ENCODE measurements around the gene COA7. TPM values are rescaled to one million over a fixed set of nuclear protein-coding genes. Genes with fewer than 3 reads are reported as not detected.

Gene COA7
- polyA plus RNA-seq, 3 donors from 2014 or later = 2.7 to 5.9 (median 5.9) TPM

DNA sequence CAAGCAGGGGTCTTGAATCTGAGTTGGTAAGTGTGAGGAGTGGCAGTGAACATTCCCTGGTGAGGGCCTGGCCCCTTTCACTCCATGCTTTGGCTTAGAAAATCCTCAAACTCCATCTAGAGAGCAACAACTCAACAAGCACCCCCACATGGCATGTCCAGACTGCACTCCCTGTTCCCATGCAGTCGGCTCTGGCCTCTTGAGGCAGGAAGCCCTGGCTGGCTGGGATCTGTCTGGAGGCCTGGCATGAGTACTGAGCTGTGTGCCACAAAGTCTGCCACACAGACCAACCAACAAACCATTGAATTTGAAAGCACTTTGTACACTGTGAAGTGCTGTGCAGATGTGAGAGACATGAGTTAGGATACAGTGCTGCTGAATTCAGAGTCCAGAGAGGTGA, 25.2 kb downstream of the COA7 start:
- no peak for DNase-seq
- Mint-ChIP-seq H3K4me1 (peaks cover 3 to 6% of the 10 kb centered on the region in 2 donors), H3K9me3 (no peaks in the 10 kb centered on the region), H3K36me3 (peaks cover 13 to 38% (median 15%) of the 10 kb centered on the region in 3 donors), H3K4me3 (no peak overlapping the region), H3K27me3 (ENCODE audit: low read depth in 3 of 3) (peaks cover 0 to 2% (median 0%) of the 10 kb centered on the region in 3 donors), H3K27ac (no peak overlapping the region)

DNA sequence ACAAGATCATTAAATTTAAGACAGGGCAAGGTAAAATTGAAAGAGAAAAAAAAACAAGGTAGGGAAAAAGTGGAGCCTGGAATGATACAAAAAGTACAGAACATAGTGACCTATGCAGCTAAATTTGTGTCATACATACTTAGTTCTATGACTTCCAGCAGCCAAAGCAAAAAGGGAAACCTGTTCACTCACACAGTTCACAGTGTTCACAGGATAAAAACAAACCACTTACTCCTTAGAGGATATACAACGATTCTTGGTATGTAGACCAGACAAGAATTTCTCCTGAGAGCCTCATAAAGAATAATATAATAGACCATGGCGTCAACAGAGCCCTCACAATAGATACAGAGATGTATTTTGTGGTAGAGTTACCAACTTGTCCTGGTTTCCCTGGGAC, 27.5 kb downstream of the COA7 start:
- H3K9me3 Mint-ChIP-seq = no peaks in the 10 kb centered on the region
- peaks cover 11 to 38% (median 15%) of the 10 kb centered on the region in 3 donors for H3K36me3 Mint-ChIP-seq
- no peak overlapping the region for H3K4me3 Mint-ChIP-seq
- H3K4me1 Mint-ChIP-seq = peaks cover 6 to 9% of the 10 kb centered on the region in 2 donors
- H3K27ac Mint-ChIP-seq = no peak overlapping the region
- DNase-seq = no peak
- H3K27me3 Mint-ChIP-seq (ENCODE audit: low read depth in 3 of 3) = peaks cover 0 to 2% (median 0%) of the 10 kb centered on the region in 3 donors

DNA sequence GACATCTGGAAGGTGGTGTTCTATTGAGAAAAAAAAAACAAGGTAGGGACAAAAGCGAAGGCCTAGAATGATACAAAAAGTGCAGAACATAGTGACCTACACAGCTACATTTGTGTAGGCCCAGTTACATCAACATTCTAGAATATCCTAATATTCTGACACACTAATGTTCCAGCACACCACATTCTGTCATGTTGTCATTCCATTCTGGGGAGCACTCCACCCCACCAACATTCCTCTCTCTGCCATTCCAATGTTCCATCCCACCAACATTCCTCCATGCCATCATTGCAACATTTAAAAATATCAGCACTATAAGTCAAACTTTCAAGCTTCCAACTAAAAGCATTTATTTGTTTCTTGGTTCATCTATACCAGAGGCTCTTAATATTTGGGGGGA, 28.5 kb downstream of the COA7 start:
- Mint-ChIP-seq H3K27ac (peak overlapping the region in 1 of 6 donors; percentile 14), H3K36me3 (peaks cover 11 to 32% (median 11%) of the 10 kb centered on the region in 3 donors)

DNA sequence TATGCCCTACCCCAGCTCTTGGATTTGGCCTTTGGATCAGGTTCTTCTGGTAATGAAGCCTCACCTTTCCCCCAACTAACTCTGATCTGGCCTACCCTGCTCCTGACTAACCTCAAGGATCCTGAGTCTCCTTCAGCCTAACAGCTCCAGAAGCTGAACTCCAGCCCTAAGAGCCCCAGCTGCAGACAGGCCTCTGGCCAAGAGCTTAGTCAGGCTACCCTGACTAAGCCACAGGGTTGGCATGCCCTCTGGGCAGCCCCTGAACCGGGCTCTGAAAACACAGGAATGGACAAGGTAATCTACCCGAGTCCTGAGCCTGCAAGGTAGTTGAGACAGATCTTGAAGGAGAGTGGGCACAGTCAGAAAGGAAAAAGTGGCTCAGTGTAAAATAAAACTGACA, 29.4 kb downstream of the COA7 start:
- no peaks in the 10 kb centered on the region for H3K9me3 Mint-ChIP-seq
- H3K27ac Mint-ChIP-seq = no peak overlapping the region
- H3K36me3 Mint-ChIP-seq = peaks cover 8 to 29% (median 11%) of the 10 kb centered on the region in 3 donors
- no peak for DNase-seq
- H3K27me3 Mint-ChIP-seq (ENCODE audit: low read depth in 3 of 3) = no peaks in the 10 kb centered on the region
- H3K4me1 Mint-ChIP-seq = peaks cover 0 to 6% of the 10 kb centered on the region in 2 donors
- no peak overlapping the region for H3K4me3 Mint-ChIP-seq

More for the DNA sequence above, 28.5 kb downstream of the COA7 start:
- no peak for DNase-seq
- Mint-ChIP-seq H3K4me1 (peaks cover 3 to 6% of the 10 kb centered on the region in 2 donors), H3K4me3 (no peak overlapping the region), H3K27me3 (ENCODE audit: low read depth in 3 of 3) (peaks cover 0 to 2% (median 0%) of the 10 kb centered on the region in 3 donors), H3K9me3 (no peaks in the 10 kb centered on the region)

DNA sequence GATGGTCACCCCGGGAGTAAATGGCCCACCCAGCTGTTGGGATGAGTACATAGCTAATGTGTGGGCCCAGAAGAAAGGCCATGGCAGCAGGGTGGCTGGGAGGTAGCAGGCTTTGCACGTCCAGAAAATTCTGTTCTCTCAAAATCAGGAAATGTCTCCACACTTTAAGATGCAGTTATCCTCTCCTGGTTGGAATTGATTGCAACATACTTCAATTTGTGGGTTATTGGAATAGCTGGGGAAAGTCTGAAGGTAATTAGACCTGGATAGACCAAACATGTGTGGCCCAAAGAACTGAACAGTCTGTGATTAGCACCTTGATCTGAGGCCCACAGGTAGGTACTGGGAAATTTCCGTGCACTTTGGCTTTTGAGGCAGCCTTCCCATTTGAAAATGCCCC, 30.2 kb downstream of the COA7 start:
- no peak for DNase-seq
- no peak overlapping the region for H3K27ac Mint-ChIP-seq

DNA sequence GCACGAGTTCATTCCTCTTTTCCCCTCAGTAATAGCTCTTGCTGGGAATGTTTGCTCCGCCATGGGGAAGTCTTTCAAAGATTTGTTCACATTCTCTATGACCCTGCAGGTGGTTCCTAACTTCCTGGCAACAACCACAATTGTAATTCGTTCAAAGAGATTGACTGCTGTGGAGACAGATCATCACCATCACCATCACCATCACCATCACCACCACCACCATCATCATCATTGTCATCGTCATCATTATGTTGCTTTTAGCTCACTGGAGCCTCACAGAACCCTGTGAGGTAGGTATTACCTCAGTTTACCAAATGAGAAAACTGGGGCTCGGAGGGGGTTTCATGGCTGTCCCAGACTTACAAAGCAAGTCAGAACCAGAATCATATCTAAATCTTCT, 30.9 kb downstream of the COA7 start:
- Mint-ChIP-seq H3K9me3 (no peaks in the 10 kb centered on the region), H3K27me3 (ENCODE audit: low read depth in 3 of 3) (no peaks in the 10 kb centered on the region), H3K36me3 (peaks cover 5 to 20% (median 5%) of the 10 kb centered on the region in 3 donors), H3K27ac (peak overlapping the region in 1 of 6 donors; percentile 40), H3K4me1 (peaks cover 0 to 6% of the 10 kb centered on the region in 2 donors), H3K4me3 (no peak overlapping the region)
- no peak for DNase-seq

More for the DNA sequence above, 30.2 kb downstream of the COA7 start:
- H3K36me3 Mint-ChIP-seq = peaks cover 5 to 23% (median 6%) of the 10 kb centered on the region in 3 donors
- H3K4me3 Mint-ChIP-seq = no peak overlapping the region
- H3K9me3 Mint-ChIP-seq = no peaks in the 10 kb centered on the region
- no peaks in the 10 kb centered on the region for H3K27me3 Mint-ChIP-seq (ENCODE audit: low read depth in 3 of 3)
- H3K4me1 Mint-ChIP-seq = peaks cover 0 to 6% of the 10 kb centered on the region in 2 donors

DNA sequence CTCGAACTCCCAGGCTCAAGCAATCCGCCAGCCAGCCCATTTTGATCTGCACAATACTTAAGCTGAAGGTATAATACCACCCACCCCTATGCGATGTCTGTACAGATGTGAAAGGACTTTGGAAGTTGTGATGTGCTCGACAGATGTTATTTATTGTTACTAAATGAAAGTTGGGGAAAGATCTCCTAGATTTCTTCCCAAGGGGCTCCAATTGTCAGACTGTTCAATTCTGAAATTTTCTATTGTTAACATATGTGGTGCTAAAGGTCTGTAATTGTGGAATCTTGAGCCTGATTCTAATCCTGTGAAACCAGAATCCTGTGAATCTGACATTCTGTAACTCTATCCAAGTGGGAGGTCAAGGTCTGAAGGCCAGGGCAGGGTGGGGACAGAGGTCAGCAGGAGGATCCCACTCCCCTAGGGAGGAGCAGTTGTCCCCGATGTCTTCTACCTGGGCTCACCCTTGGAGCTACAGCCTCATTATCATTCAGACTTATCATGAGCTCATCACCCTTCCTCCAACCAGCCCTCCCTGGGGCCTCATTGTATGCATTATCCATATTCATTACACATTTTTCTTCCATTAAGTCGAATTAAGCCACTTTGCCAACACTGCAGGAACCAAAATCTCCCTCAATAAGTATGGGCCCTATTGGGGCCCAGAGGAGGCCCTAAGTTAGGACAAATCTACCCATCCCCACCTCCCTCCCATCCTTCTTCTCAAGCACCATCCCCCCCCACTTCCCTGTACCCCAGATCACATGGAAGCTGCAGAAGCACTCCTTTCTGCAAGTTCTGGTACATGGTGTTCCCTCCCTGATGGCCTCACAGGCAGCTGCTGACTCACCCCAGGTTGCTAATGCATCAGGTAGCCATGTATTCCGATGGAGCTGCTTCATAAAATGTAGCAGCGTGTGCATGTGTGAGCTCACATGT, 32.9 kb downstream of the COA7 start:
- peaks cover 0 to 22% (median 5%) of the 10 kb centered on the region in 3 donors for H3K36me3 Mint-ChIP-seq
- H3K27ac Mint-ChIP-seq = peak overlapping the region in 4 of 6 donors; percentile 12 to 49 (median 42)
- no peak overlapping the region for H3K4me3 Mint-ChIP-seq
- no peaks in the 10 kb centered on the region for H3K27me3 Mint-ChIP-seq (ENCODE audit: low read depth in 3 of 3)
- DNase-seq = no peak
- no peaks in the 10 kb centered on the region for H3K9me3 Mint-ChIP-seq
- H3K4me1 Mint-ChIP-seq = peaks cover 0 to 6% of the 10 kb centered on the region in 2 donors

DNA sequence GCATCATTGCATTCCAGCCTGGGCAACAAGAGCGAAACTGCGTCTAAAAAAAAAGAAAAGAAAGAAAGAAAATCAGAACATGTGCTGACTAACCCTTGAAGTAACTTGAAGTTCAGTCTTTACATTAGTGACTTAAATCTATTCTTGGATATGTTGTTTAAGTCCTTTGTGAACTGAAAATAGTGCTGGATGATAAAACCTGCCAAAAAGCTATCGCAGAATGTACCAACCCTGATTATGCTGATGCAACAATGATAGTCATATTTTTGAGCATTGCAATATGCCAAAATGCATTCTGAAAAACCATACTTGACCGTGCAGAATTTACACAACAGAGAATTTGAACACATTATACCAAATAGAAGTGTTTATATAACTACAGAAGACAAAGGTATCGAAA, 34.4 kb downstream of the COA7 start:
- no peak for DNase-seq
- H3K9me3 Mint-ChIP-seq = no peaks in the 10 kb centered on the region
- no peak overlapping the region for H3K4me3 Mint-ChIP-seq
- peaks cover 0 to 22% (median 5%) of the 10 kb centered on the region in 3 donors for H3K36me3 Mint-ChIP-seq
- no peaks in the 10 kb centered on the region for H3K27me3 Mint-ChIP-seq (ENCODE audit: low read depth in 3 of 3)
- H3K4me1 Mint-ChIP-seq = peaks cover 6 to 7% of the 10 kb centered on the region in 2 donors
- H3K27ac Mint-ChIP-seq = no peak overlapping the region

DNA sequence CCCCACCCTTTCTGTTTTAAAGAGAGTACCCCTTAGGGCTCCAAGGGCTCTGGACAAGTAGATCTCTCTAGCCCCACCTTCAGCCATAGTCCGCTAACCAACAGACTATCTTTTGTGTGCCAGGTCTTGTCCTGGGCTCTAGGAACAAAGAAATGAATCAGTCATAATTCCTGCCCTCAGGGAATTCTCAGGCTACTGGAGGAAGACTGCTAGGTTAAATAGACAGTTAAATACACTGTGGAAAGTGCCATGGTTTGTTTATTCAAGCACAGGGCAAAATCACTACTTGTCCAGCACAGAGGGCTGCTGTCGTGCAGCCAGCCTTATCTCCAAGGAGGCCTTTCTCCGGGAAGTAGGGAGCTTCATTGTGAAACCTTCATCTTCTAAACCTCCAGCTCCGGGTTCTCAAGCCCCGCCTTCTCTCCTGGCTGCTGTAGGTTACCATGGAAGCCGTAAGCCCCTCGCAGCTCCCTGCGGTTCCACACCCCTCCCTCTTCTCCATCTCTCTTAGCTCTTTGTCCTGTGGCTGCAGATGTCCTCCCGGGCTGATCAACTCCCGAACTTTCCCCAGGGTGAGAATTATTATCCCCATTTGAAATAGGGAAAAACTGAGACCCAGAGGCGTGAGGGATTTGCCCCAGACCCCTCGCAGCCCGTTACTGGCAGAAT, 35.4 kb downstream of the COA7 start:
- H3K9me3 Mint-ChIP-seq = no peaks in the 10 kb centered on the region
- H3K27me3 Mint-ChIP-seq (ENCODE audit: low read depth in 3 of 3) = no peaks in the 10 kb centered on the region
- peaks cover 0 to 14% (median 2%) of the 10 kb centered on the region in 3 donors for H3K36me3 Mint-ChIP-seq
- peak overlapping the region in 1 of 6 donors; percentile 36 for H3K27ac Mint-ChIP-seq
- peaks cover 6 to 7% of the 10 kb centered on the region in 2 donors for H3K4me1 Mint-ChIP-seq
- no peak for DNase-seq
- H3K4me3 Mint-ChIP-seq = no peak overlapping the region

DNA sequence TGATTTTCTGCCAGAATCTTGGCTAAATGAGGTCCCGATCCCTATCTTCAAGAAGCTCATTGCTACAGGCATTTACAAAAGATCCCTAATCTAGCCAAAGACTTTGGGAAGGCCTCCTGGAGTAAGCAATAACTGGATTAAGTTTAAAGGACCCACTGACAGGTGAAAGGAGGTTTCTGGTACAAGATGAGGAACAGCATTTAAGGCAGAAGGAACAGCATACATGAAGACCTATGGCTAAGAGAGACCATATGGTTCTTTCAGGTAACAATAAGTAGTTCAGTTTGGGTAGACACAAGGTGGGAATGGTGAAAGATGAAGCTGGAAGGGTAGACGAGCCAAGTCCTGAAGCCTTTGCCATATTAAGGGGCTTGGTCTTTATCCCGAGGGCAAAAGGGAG, 37.3 kb downstream of the COA7 start:
- Mint-ChIP-seq H3K9me3 (no peaks in the 10 kb centered on the region), H3K4me1 (peaks cover 7 to 14% of the 10 kb centered on the region in 2 donors), H3K27me3 (ENCODE audit: low read depth in 3 of 3) (peaks cover 0 to 2% (median 0%) of the 10 kb centered on the region in 3 donors), H3K36me3 (peaks cover 0 to 16% (median under 1%) of the 10 kb centered on the region in 3 donors), H3K27ac (no peak overlapping the region), H3K4me3 (no peak overlapping the region)
- no peak for DNase-seq

DNA sequence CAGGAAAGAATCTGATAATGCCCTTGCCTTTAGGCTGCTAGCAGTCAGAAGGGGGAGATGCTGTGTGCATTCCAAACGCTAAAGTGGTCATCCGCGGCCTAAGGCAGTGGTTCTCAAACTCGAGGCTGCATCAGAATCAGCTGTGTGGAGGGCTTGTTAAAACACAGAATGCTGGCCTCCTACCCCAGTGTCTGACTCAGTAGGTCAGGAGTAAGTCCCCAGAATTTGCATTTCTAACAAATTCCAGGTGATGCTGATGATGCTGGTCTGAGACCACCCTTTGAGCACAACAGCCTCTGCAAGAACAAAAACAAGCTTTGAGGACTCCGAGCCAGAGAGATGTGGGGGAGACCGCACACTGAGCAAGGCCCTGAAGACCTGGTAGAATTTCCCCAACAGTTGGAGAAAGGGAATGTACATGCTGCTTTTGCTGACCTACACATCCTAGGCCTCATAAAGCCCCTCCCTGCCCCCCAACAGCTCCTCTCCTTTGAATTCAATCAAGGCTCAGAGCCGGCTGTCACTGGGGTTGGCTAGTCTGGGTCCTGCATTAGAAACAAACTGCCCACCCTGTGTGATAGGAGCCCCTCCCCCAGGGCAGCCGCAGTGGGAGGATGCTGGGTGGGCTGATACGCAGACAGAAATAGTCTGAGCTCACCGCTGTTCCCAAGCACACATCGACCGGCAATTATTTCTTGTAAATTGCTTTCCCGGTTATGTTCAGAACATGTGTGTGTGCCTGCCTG, 38.1 kb downstream of the COA7 start:
- H3K27me3 Mint-ChIP-seq (ENCODE audit: low read depth in 3 of 3) = peaks cover 0 to 2% (median 0%) of the 10 kb centered on the region in 3 donors
- H3K4me1 Mint-ChIP-seq = peaks cover 10 to 17% of the 10 kb centered on the region in 2 donors
- H3K36me3 Mint-ChIP-seq = peaks cover 0 to 18% (median 5%) of the 10 kb centered on the region in 3 donors
- no peaks in the 10 kb centered on the region for H3K9me3 Mint-ChIP-seq
- no peak for DNase-seq
- H3K4me3 Mint-ChIP-seq = no peak overlapping the region
- peak overlapping the region in 2 of 6 donors; percentile 68 to 70 for H3K27ac Mint-ChIP-seq

DNA sequence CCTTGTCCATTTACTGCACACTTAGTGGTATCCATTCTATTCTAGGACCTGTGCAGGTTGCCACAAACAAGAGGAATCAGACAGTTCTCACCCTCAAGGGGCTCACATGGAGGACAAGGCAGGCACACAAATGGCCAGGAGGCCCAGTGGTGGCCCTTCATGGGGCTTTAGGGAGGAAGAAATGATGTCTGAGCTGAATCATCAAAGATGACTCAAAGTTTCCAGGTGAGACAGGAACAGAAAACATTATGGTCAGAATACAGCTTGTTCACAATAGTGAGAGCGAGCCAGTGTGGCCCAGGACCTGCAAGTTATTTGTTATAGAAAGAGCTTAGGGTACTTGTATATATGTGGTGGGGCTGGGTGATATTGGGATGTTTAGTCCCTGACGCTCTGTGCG, 38.8 kb downstream of the COA7 start:
- Mint-ChIP-seq H3K4me1 (peaks cover 10 to 20% of the 10 kb centered on the region in 2 donors), H3K27ac (peak overlapping the region in 2 of 6 donors; percentile 68 to 70), H3K36me3 (peaks cover 2 to 19% (median 8%) of the 10 kb centered on the region in 3 donors), H3K27me3 (ENCODE audit: low read depth in 3 of 3) (peaks cover 0 to 2% (median 0%) of the 10 kb centered on the region in 3 donors), H3K4me3 (no peak overlapping the region), H3K9me3 (no peaks in the 10 kb centered on the region)
- DNase-seq = no peak

DNA sequence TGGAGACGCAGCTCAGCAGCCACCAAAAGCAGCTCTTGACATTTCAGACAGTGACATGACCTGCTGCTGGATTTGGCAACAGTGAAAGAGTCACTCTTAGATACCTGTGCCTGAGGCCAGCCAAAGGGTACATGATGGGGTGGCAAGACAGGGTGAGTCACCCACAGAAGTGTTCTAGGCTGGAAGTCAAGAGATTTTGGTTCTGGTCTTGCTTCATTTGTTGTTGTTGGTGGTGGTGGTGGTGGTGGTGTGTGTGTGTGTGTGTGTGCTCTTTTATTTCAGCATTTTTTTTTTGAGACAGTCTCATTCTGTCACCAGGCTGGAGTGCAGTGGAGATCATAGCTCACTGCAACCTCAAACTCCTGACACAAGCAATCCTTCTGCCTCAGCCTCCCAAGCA, 39.4 kb downstream of the COA7 start:
- peaks cover 5 to 23% (median 12%) of the 10 kb centered on the region in 3 donors for H3K36me3 Mint-ChIP-seq
- peaks cover 10 to 26% of the 10 kb centered on the region in 2 donors for H3K4me1 Mint-ChIP-seq
- H3K27me3 Mint-ChIP-seq (ENCODE audit: low read depth in 3 of 3) = peaks cover 0 to 2% (median 0%) of the 10 kb centered on the region in 3 donors
- peak overlapping the region in 2 of 6 donors; percentile 34 to 61 for H3K27ac Mint-ChIP-seq
- H3K9me3 Mint-ChIP-seq = no peaks in the 10 kb centered on the region
- DNase-seq = no peak
- no peak overlapping the region for H3K4me3 Mint-ChIP-seq

All from immature natural killer cell (primary cell).